Mesenchymal stem cell (in vitro differentiated cells and primary cell): ENCODE data around the gene KCNJ16.
A peak's percentile ranks its signal among the peaks of the same experiment; 100 is the strongest.

Source experiments
- DNase-seq: peaks from one replicate; pipeline ENCODE4 v3.0.0-alpha.2; 2013
- H2AFZ ChIP-seq: one replicate; pipeline ENCODE4 v1.6.1; 2013; ENCODE audit warnings: low read depth, mild to moderate bottlenecking, control low read depth, inconsistent platforms, low read length, moderate library complexity
- H2AK5ac ChIP-seq: 2 replicates; pipeline ENCODE4 v1.6.1; 2013; ENCODE audit warnings: low read length, moderate library complexity, mild to moderate bottlenecking, inconsistent platforms; ENCODE audit not compliant: severe bottlenecking
- H2BK120ac ChIP-seq: one replicate; pipeline ENCODE4 v1.6.1; 2013; ENCODE audit warnings: low read depth, mild to moderate bottlenecking, inconsistent platforms, low read length, moderate library complexity
- H2BK12ac ChIP-seq, 2 experiments: one replicate each; pipeline ENCODE4 v1.6.1; 2013; ENCODE audit warnings: inconsistent platforms in 2 of 2, low read length in 2 of 2, mild to moderate bottlenecking in 2 of 2, moderate library complexity in 2 of 2, control low read depth in 1 of 2
- H2BK15ac ChIP-seq: one replicate; pipeline ENCODE4 v1.6.1; 2013; ENCODE audit warnings: mild to moderate bottlenecking, low read depth, inconsistent platforms; ENCODE audit not compliant: poor library complexity, severe bottlenecking
- H2BK5ac ChIP-seq: 2 replicates; pipeline ENCODE4 v1.6.1; 2013; ENCODE audit warnings: low read depth, mild to moderate bottlenecking, low read length, control low read depth, inconsistent platforms; ENCODE audit not compliant: poor library complexity, severe bottlenecking
- H3K14ac ChIP-seq, 2 experiments: one replicate each; pipeline ENCODE4 v1.6.1; 2013; ENCODE audit warnings: inconsistent platforms in 2 of 2, low read length in 2 of 2, control low read depth in 1 of 2, mild to moderate bottlenecking in 1 of 2, moderate library complexity in 1 of 2
- H3K18ac ChIP-seq, 2 experiments: one replicate each; pipeline ENCODE4 v1.6.1; 2013; ENCODE audit warnings: inconsistent platforms in 2 of 2, low read length in 2 of 2, control low read depth in 1 of 2, low read depth in 1 of 2, mild to moderate bottlenecking in 1 of 2
- H3K23ac ChIP-seq, 2 experiments: one replicate each; pipeline ENCODE4 v1.6.1; 2013; ENCODE audit warnings: inconsistent platforms in 2 of 2, low read length in 2 of 2, mild to moderate bottlenecking in 2 of 2, moderate library complexity in 2 of 2, control low read depth in 1 of 2
- H3K27ac ChIP-seq: 2 replicates; pipeline ENCODE4 v1.5.1; 2013; ENCODE audit warnings: mild to moderate bottlenecking, moderate library complexity, low read length, control low read depth, inconsistent platforms; ENCODE audit not compliant: poor library complexity, severe bottlenecking
- H3K27me3 ChIP-seq, 2 experiments: 2 replicates each; pipeline versions ENCODE4 v1.6.1 to v1.7.0; 2013; ENCODE audit warnings: low read length in 2 of 2, mild to moderate bottlenecking in 2 of 2, moderate library complexity in 2 of 2, control low read depth in 1 of 2, inconsistent platforms in 1 of 2; ENCODE audit not compliant: control insufficient read depth in 1 of 2, insufficient read depth in 1 of 2
- H3K36me3 ChIP-seq, 2 experiments: 2 replicates each; pipeline versions ENCODE4 v1.6.1 to v1.7.0; 2013; ENCODE audit warnings: low read length in 2 of 2, control low read depth in 1 of 2, inconsistent platforms in 1 of 2, low read depth in 1 of 2, mild to moderate bottlenecking in 1 of 2; ENCODE audit not compliant: insufficient read depth in 2 of 2, control insufficient read depth in 1 of 2
- H3K4ac ChIP-seq, 2 experiments: one replicate each; pipeline ENCODE4 v1.6.1; 2013; ENCODE audit warnings: inconsistent platforms in 2 of 2, low read length in 2 of 2, mild to moderate bottlenecking in 2 of 2, moderate library complexity in 2 of 2, control low read depth in 1 of 2, low read depth in 1 of 2
- H3K4me1 ChIP-seq: 2 replicates; pipeline ENCODE4 v1.6.1; 2013; ENCODE audit warnings: low read depth, low read length, control low read depth; ENCODE audit not compliant: control insufficient read depth, insufficient read depth
- H3K4me2 ChIP-seq: 2 replicates; pipeline ENCODE4 v1.6.1; 2013; ENCODE audit warnings: low read length, mild to moderate bottlenecking, inconsistent platforms; ENCODE audit not compliant: poor library complexity, severe bottlenecking
- H3K4me3 ChIP-seq, 2 experiments: 2 replicates each; pipeline versions ENCODE4 v1.5.1 to v1.7.0; 2013; ENCODE audit warnings: low read length in 2 of 2, mild to moderate bottlenecking in 2 of 2, control low read depth in 1 of 2, low read depth in 1 of 2; ENCODE audit not compliant: insufficient read depth in 1 of 2
- H3K79me1 ChIP-seq: replicated peaks from 2 replicates; pipeline ENCODE4 v1.6.1; 2013; ENCODE audit warnings: mild to moderate bottlenecking, control low read depth, low read length, inconsistent platforms; ENCODE audit not compliant: poor library complexity, severe bottlenecking
- H3K9ac ChIP-seq: 2 replicates; pipeline ENCODE4 v1.7.0; 2013; ENCODE audit warnings: mild to moderate bottlenecking, low read length, moderate library complexity
- H3K9me3 ChIP-seq: 2 replicates; pipeline ENCODE4 v1.7.0; 2013; ENCODE audit warnings: mild to moderate bottlenecking, low read length; ENCODE audit not compliant: control insufficient read depth
- H4K8ac ChIP-seq: one replicate; pipeline ENCODE4 v1.6.1; 2013; ENCODE audit warnings: inconsistent platforms, mild to moderate bottlenecking, low read length, moderate library complexity
- H4K91ac ChIP-seq: one replicate; pipeline ENCODE4 v1.6.1; 2013; ENCODE audit warnings: mild to moderate bottlenecking, low read length, inconsistent platforms
- WGBS: methylation state at CpG from one replicate; pipeline ENCODE4 v1.1.7; 2013; ENCODE audit warnings: mixed read lengths; 5-methylcytosine and 5-hydroxymethylcytosine counted together

Gene KCNJ16

GRCh38 chr17:70184770-70185169 lies 109.7 kb downstream of the KCNJ16 start:
- no peak overlapping the region for H2BK12ac ChIP-seq
- no peak overlapping the region for H3K4me3 ChIP-seq
- H3K9ac ChIP-seq: peak overlapping the region; percentile 41
- H2AK5ac ChIP-seq: no peak overlapping the region
- H4K91ac ChIP-seq: no peak overlapping the region
- no peaks in the 10 kb centered on the region for H3K9me3 ChIP-seq
- H3K36me3 ChIP-seq: no peaks in the 10 kb centered on the region
- H3K4ac ChIP-seq: no peak overlapping the region
- H4K8ac ChIP-seq: no peak overlapping the region
- no peak overlapping the region for H3K23ac ChIP-seq
- no peak overlapping the region for H2BK120ac ChIP-seq
- WGBS: 57% methylated on average over 4 of the region's 4 CpGs
- no peak overlapping the region for H3K4me2 ChIP-seq
- no peak overlapping the region for H3K14ac ChIP-seq
- H3K18ac ChIP-seq: no peak overlapping the region
- no peak overlapping the region for H2BK15ac ChIP-seq
- no peaks in the 10 kb centered on the region for H3K4me1 ChIP-seq
- peak; percentile 26 for DNase-seq
- H3K27ac ChIP-seq: no peak overlapping the region
- H2BK5ac ChIP-seq: no peak overlapping the region
- no peaks in the 10 kb centered on the region for H3K27me3 ChIP-seq
- no peaks in the 10 kb centered on the region for H3K79me1 ChIP-seq
- H2AFZ ChIP-seq: no peak overlapping the region
